GM12878 (cell line): ENCODE measurements around the gene MSS51. TPM values are rescaled to one million over a fixed set of nuclear protein-coding genes. Genes with fewer than 3 reads are reported as not detected.

ENCODE experiments used
- BCL11A ChIP-seq: IDR thresholded peaks from 2 replicates; pipeline ENCODE4 v1.6.1; 2011; ENCODE audit warnings: low read depth, low read length
- CHD2 ChIP-seq: IDR thresholded peaks from 2 replicates; pipeline ENCODE4 v1.6.1; 2011; ENCODE audit warnings: low read depth, low read length, improper control_type of control experiment, borderline replicate concordance
- IKZF1 ChIP-seq: fragments of 450-650 bp; conservative IDR thresholded peaks from 2 replicates; pipeline ENCODE4 v1.6.1; 2017; ENCODE audit warnings: antibody characterized with exemption, mild to moderate bottlenecking
- IKZF2 ChIP-seq, 2 experiments: fragments of 450-650 bp; IDR thresholded peaks; 2 replicates each; pipeline ENCODE4 v1.6.1; 2017; ENCODE audit warnings: mild to moderate bottlenecking in 2 of 2, moderate library complexity in 2 of 2
- NR2C2 ChIP-seq: IDR thresholded peaks from 2 replicates; pipeline ENCODE4 v1.6.1; 2011; ENCODE audit warnings: borderline replicate concordance, low read depth; ENCODE audit not compliant: control insufficient read depth, insufficient read length
- NRF1 ChIP-seq: conservative IDR thresholded peaks from 2 replicates; pipeline ENCODE4 v1.6.1; 2011; ENCODE audit warnings: mild to moderate bottlenecking, low read depth, low read length, improper control_type of control experiment
- POLR2AphosphoS2 ChIP-seq: IDR thresholded peaks from 2 replicates; pipeline ENCODE4 v1.6.1; 2011; ENCODE audit warnings: low read depth, mild to moderate bottlenecking, low read length, improper control_type of control experiment, moderate library complexity
- ZNF24 ChIP-seq: fragments of 450-650 bp; IDR thresholded peaks from 2 replicates; pipeline ENCODE4 v1.6.1; 2017; ENCODE audit warnings: antibody characterized with exemption, mild to moderate bottlenecking
- polyA plus RNA-seq, 11 experiments: library from polyadenylated mRNA; depleted of rRNA in 4 of 11; unstranded in 6 of 11; stranded (reverse) in 5 of 11; fragments of >200 nt; fragmentation: Nextera tagmentation in 4 of 11; fragmentation: Illumina TruSeq in 1 of 11; extraction: Ambion mirVana in 4 of 11; extraction: Trizol in 1 of 11; gene quantifications; 1 replicate in 1 of 11; 2 replicates in 10 of 11; pipeline versions ENCODE4 v1.2.1 to v1.2.3, GENCODE V29; 2011 to 2016; ENCODE audit warnings: inconsistent platforms in 2 of 11, missing spikeins in 2 of 11, low read depth in 1 of 11
- total RNA-seq, 4 experiments: library from RNA; depleted of rRNA in 3 of 4; stranded (reverse); fragments of >200 nt in 3 of 4; fragmentation: Illumina TruSeq in 1 of 4; extraction: Trizol in 1 of 4; gene quantifications; 2 replicates each; pipeline versions ENCODE4 v1.2.1 to v1.2.3, GENCODE V29; 2013 to 2021
- TF ChIP-seq, protein P1 (sequence below): fragments of 450-650 bp; IDR thresholded peaks from 2 replicates; pipeline ENCODE4 v1.6.1; 2017; ENCODE audit warnings: mild to moderate bottlenecking, moderate library complexity
- TF ChIP-seq, protein P2 (sequence below): fragments of 450-650 bp; formaldehyde crosslinking; IDR thresholded peaks from 2 replicates; pipeline ENCODE4 v1.4.0; 2022; ENCODE audit warnings: mild to moderate bottlenecking, moderate library complexity
- TF ChIP-seq, protein P3 (sequence below): fragments of 450-650 bp; IDR thresholded peaks from 2 replicates; pipeline ENCODE4 v1.6.1; 2016; ENCODE audit warnings: mild to moderate bottlenecking
- TF ChIP-seq, protein P4 (sequence below): IDR thresholded peaks from 2 replicates; pipeline ENCODE4 v1.6.1; 2012; ENCODE audit warnings: low read depth, low read length, improper control_type of control experiment
- TF ChIP-seq, protein P5 (sequence below): fragments of 450-650 bp; IDR thresholded peaks from 2 replicates; pipeline ENCODE4 v1.6.1; 2017; ENCODE audit warnings: mild to moderate bottlenecking

The MSS51 gene
- total and polyA plus RNA-seq, 10 of the 15 experiments (the other 5 are each of a cell fraction or from before 2014, with no cell fraction given): 0.06 to 2.1 (median 1.5) TPM

DNA sequence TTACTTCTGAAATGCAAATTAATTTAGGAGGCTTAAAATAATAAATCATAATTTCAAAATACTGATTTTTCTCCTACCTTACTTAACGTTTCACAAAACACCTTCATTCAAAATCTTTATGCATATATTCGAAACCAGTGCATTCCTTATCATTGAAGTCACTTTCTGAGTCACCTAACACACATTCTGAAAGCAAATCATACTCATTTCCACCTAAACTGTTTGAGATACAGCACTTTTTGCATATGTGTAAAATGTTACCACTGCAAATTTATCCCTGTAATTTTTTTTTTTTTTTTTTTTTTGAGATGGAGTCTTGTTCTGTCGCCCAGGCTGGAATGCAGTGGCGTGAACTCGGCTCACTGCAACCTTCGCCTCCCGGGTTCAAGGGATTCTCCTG, 46.8 kb upstream of the MSS51 start (continued):
- TF ChIP-seq POLR2AphosphoS2 (no peak), IKZF2 (IDR thresholded peaks at IDR 0.05) (peak in 1 of 2 experiments; percentile 34; a peak in 2 of 4 replicates), CHD2 (no peak), BCL11A (peak; percentile 29; the same call in 1 of the 2 replicates), ZNF24 (no peak), IKZF1 (no peak), NRF1 (no peak), NR2C2 (no peak)
- TF ChIP-seq, protein P1, sequence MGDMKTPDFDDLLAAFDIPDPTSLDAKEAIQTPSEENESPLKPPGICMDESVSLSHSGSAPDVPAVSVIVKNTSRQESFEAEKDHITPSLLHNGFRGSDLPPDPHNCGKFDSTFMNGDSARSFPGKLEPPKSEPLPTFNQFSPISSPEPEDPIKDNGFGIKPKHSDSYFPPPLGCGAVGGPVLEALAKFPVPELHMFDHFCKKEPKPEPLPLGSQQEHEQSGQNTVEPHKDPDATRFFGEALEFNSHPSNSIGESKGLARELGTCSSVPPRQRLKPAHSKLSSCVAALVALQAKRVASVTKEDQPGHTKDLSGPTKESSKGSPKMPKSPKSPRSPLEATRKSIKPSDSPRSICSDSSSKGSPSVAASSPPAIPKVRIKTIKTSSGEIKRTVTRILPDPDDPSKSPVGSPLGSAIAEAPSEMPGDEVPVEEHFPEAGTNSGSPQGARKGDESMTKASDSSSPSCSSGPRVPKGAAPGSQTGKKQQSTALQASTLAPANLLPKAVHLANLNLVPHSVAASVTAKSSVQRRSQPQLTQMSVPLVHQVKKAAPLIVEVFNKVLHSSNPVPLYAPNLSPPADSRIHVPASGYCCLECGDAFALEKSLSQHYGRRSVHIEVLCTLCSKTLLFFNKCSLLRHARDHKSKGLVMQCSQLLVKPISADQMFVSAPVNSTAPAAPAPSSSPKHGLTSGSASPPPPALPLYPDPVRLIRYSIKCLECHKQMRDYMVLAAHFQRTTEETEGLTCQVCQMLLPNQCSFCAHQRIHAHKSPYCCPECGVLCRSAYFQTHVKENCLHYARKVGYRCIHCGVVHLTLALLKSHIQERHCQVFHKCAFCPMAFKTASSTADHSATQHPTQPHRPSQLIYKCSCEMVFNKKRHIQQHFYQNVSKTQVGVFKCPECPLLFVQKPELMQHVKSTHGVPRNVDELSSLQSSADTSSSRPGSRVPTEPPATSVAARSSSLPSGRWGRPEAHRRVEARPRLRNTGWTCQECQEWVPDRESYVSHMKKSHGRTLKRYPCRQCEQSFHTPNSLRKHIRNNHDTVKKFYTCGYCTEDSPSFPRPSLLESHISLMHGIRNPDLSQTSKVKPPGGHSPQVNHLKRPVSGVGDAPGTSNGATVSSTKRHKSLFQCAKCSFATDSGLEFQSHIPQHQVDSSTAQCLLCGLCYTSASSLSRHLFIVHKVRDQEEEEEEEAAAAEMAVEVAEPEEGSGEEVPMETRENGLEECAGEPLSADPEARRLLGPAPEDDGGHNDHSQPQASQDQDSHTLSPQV: no peak
- TF ChIP-seq, protein P2, sequence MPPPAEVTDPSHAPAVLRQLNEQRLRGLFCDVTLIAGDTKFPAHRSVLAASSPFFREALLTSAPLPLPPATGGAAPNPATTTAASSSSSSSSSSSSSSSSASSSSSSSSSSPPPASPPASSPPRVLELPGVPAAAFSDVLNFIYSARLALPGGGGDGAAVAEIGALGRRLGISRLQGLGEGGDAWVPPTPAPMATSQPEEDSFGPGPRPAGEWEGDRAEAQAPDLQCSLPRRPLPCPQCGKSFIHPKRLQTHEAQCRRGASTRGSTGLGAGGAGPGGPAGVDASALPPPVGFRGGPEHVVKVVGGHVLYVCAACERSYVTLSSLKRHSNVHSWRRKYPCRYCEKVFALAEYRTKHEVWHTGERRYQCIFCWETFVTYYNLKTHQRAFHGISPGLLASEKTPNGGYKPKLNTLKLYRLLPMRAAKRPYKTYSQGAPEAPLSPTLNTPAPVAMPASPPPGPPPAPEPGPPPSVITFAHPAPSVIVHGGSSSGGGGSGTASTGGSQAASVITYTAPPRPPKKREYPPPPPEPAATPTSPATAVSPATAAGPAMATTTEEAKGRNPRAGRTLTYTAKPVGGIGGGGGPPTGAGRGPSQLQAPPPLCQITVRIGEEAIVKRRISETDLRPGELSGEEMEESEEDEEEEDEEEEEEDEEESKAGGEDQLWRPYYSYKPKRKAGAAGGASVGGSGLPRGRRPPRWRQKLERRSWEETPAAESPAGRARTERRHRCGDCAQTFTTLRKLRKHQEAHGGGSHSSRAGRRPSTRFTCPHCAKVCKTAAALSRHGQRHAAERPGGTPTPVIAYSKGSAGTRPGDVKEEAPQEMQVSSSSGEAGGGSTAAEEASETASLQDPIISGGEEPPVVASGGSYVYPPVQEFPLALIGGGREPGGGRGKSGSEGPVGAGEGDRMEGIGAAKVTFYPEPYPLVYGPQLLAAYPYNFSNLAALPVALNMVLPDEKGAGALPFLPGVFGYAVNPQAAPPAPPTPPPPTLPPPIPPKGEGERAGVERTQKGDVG (CRISPR knock-in tag): no peak
- TF ChIP-seq, protein P3, sequence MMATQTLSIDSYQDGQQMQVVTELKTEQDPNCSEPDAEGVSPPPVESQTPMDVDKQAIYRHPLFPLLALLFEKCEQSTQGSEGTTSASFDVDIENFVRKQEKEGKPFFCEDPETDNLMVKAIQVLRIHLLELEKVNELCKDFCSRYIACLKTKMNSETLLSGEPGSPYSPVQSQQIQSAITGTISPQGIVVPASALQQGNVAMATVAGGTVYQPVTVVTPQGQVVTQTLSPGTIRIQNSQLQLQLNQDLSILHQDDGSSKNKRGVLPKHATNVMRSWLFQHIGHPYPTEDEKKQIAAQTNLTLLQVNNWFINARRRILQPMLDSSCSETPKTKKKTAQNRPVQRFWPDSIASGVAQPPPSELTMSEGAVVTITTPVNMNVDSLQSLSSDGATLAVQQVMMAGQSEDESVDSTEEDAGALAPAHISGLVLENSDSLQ: no peak
- TF ChIP-seq, protein P4, sequence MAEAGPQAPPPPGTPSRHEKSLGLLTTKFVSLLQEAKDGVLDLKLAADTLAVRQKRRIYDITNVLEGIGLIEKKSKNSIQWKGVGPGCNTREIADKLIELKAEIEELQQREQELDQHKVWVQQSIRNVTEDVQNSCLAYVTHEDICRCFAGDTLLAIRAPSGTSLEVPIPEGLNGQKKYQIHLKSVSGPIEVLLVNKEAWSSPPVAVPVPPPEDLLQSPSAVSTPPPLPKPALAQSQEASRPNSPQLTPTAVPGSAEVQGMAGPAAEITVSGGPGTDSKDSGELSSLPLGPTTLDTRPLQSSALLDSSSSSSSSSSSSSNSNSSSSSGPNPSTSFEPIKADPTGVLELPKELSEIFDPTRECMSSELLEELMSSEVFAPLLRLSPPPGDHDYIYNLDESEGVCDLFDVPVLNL: no peak
- TF ChIP-seq, protein P5, sequence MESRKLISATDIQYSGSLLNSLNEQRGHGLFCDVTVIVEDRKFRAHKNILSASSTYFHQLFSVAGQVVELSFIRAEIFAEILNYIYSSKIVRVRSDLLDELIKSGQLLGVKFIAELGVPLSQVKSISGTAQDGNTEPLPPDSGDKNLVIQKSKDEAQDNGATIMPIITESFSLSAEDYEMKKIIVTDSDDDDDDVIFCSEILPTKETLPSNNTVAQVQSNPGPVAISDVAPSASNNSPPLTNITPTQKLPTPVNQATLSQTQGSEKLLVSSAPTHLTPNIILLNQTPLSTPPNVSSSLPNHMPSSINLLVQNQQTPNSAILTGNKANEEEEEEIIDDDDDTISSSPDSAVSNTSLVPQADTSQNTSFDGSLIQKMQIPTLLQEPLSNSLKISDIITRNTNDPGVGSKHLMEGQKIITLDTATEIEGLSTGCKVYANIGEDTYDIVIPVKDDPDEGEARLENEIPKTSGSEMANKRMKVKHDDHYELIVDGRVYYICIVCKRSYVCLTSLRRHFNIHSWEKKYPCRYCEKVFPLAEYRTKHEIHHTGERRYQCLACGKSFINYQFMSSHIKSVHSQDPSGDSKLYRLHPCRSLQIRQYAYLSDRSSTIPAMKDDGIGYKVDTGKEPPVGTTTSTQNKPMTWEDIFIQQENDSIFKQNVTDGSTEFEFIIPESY: no peak
